ENCODE results near the gene ZNF670. TPM values are rescaled to one million over a fixed set of nuclear protein-coding genes. Genes with fewer than 3 reads are reported as not detected.

ZNF670 gene
- total RNA-seq, 1 experiment from 2014 or later = 13.9 TPM

- H3T11ph ChIP-seq (ENCODE audit: low read length) = no peak overlapping the region
- H2BK12ac ChIP-seq (ENCODE audit: insufficient read length, low read depth, low read length) = no peak overlapping the region
- no peaks in the 10 kb centered on the region for H3K23me2 ChIP-seq (ENCODE audit: insufficient read length, low read depth, low read length, poor library complexity, severe bottlenecking)
- no peak overlapping the region for H3K23ac ChIP-seq (ENCODE audit: insufficient read length, low read depth, low read length)
- no peaks in the 10 kb centered on the region; the same call in 1 of the 2 replicates for H3K4me1 ChIP-seq (ENCODE audit: insufficient read depth, low read length)
- H2BK20ac ChIP-seq (ENCODE audit: low read depth, low read length, poor library complexity, severe bottlenecking) = no peak overlapping the region
- H4K5ac ChIP-seq (ENCODE audit: insufficient read length, low read depth, low read length) = no peak overlapping the region
- H3K79me2 ChIP-seq (ENCODE audit: insufficient read depth, low read length) = no peaks in the 10 kb centered on the region
- Mint-ChIP-seq H3K4me1 (peaks cover 7 to 10% of the 10 kb centered on the region in 2 experiments), H3K27ac (no peak overlapping the region), H3K27me3 (ENCODE audit: low read depth) (peaks cover 6% of the 10 kb centered on the region), H3K36me3 (ENCODE audit: insufficient read depth in 1 of 3, low read depth in 3 of 3) (no peaks in the 10 kb centered on the region; a peak in 1 of 7 replicates), H3K9me3 (peaks cover 8 to 14% of the 10 kb centered on the region in 2 experiments; a peak in 4 of 5 replicates), H3K4me3 (no peak overlapping the region)
- no peak overlapping the region for H3K4ac ChIP-seq (ENCODE audit: low read depth, low read length)
- no peaks in the 10 kb centered on the region for H4K20me1 ChIP-seq (ENCODE audit: control insufficient read depth, insufficient read depth, insufficient read length)
- no peak overlapping the region for H3K18ac ChIP-seq (ENCODE audit: insufficient read length, low read depth, low read length)
- no peak overlapping the region for H3K56ac ChIP-seq (ENCODE audit: insufficient read length, low read depth, low read length)
- H3K4me2 ChIP-seq (ENCODE audit: insufficient read depth, insufficient read length, low read length) = no peak overlapping the region
- no peak overlapping the region for H2BK120ac ChIP-seq (ENCODE audit: low read depth, low read length, poor library complexity, severe bottlenecking)
- no peak overlapping the region for H3K27ac ChIP-seq (ENCODE audit: insufficient read length, low read depth, low read length)
- no CpG with 5 or more reads among the region's 8 CpGs for WGBS (ENCODE audit: extremely low coverage, insufficient read length, low lambda C conversion rate)
- no peaks in the 10 kb centered on the region for H3K9me3 ChIP-seq (ENCODE audit: control insufficient read depth, low read depth, low read length)
- DNase-seq = no peak
- no peak overlapping the region for H4K8ac ChIP-seq (replicated peaks; ENCODE audit: insufficient read length, low read depth, low read length)
- H3K14ac ChIP-seq (ENCODE audit: insufficient read depth, low read length) = no peak overlapping the region
- no peak overlapping the region for H4K91ac ChIP-seq (ENCODE audit: insufficient read length, low read depth, low read length)
- no peak overlapping the region for H2BK15ac ChIP-seq (ENCODE audit: low read depth, low read length)
- H3K79me1 ChIP-seq (ENCODE audit: insufficient read depth, low read depth, low read length, poor library complexity, severe bottlenecking) = no peaks in the 10 kb centered on the region
- no peak overlapping the region for H3K9ac ChIP-seq (ENCODE audit: extremely low read depth, insufficient read length, low read length)
- H2AFZ ChIP-seq (ENCODE audit: low read length) = no peak overlapping the region
- no peaks in the 10 kb centered on the region for H3K27me3 ChIP-seq (ENCODE audit: insufficient read depth, low read length)
- no peak overlapping the region for H2AK5ac ChIP-seq (ENCODE audit: insufficient read length, low read length)
- no peak overlapping the region for H2BK5ac ChIP-seq (ENCODE audit: insufficient read length, low read length)
- no peak for TF ChIP-seq CTCF (conservative IDR thresholded peaks at IDR 0.05)
These were observed 6.2 kb upstream of the ZNF670 start for GRCh38 chr1:247084771-247085170.
